Measurements from ENCODE around the gene TTLL9. TPM values are rescaled to one million over a fixed set of nuclear protein-coding genes. Genes with fewer than 3 reads are reported as not detected.

TTLL9 gene
- polyA plus RNA-seq, 1 donor from 2014 or later = not detected

- H3K36me3 Mint-ChIP-seq = peaks cover 1% of the 10 kb centered on the region
- H3K9me3 Mint-ChIP-seq = peaks cover 0 to 1% (median 0%) of the 10 kb centered on the region in 3 donors
- peaks cover 7% of the 10 kb centered on the region for H3K27me3 Mint-ChIP-seq
- no peak overlapping the region for H3K4me3 Mint-ChIP-seq
- H3K27ac Mint-ChIP-seq = no peak overlapping the region
- peaks cover 0 to 10% (median 5%) of the 10 kb centered on the region in 3 donors for H3K4me1 Mint-ChIP-seq
These were observed 5.2 kb downstream of the TTLL9 start for GRCh38 chr20:31875671-31876070.

- H3K4me1 Mint-ChIP-seq = peaks cover 0 to 9% (median 3%) of the 10 kb centered on the region in 3 donors
- H3K4me3 Mint-ChIP-seq = peak overlapping the region in 1 of 4 donors; percentile 38
- no peak overlapping the region for H3K27ac Mint-ChIP-seq
- H3K36me3 Mint-ChIP-seq = no peaks in the 10 kb centered on the region
- H3K27me3 Mint-ChIP-seq = no peaks in the 10 kb centered on the region
- H3K9me3 Mint-ChIP-seq = peaks cover 0 to 1% (median 0%) of the 10 kb centered on the region in 3 donors
These were observed 7.2 kb downstream of the TTLL9 start for GRCh38 chr20:31877684-31878083.

- H3K9me3 Mint-ChIP-seq = peaks cover 0 to 1% (median 0%) of the 10 kb centered on the region in 3 donors
- H3K27ac Mint-ChIP-seq = peak overlapping the region; percentile 87 to 94 (median 90)
- no peaks in the 10 kb centered on the region for H3K27me3 Mint-ChIP-seq
- H3K36me3 Mint-ChIP-seq = no peaks in the 10 kb centered on the region
- H3K4me3 Mint-ChIP-seq = peak overlapping the region; percentile 88 to 99 (median 94)
- H3K4me1 Mint-ChIP-seq = peaks cover 0 to 9% (median 3%) of the 10 kb centered on the region in 3 donors
These were observed 8.9 kb downstream of the TTLL9 start for GRCh38 chr20:31879143-31879987.

- H3K27me3 Mint-ChIP-seq = no peaks in the 10 kb centered on the region
- H3K27ac Mint-ChIP-seq = no peak overlapping the region
- peaks cover 0 to 9% (median 3%) of the 10 kb centered on the region in 3 donors for H3K4me1 Mint-ChIP-seq
- H3K4me3 Mint-ChIP-seq = peak overlapping the region in 2 of 4 donors; percentile 30 to 88
- no peaks in the 10 kb centered on the region for H3K36me3 Mint-ChIP-seq
- peaks cover 0 to 1% (median 0%) of the 10 kb centered on the region in 3 donors for H3K9me3 Mint-ChIP-seq
These were observed 11.5 kb downstream of the TTLL9 start for GRCh38 chr20:31881945-31882344.

GRCh38 chr20:31883829-31884228 is 13.4 kb downstream of the TTLL9 start:
- Mint-ChIP-seq H3K27me3 (no peaks in the 10 kb centered on the region), H3K27ac (no peak overlapping the region), H3K36me3 (no peaks in the 10 kb centered on the region), H3K4me3 (no peak overlapping the region), H3K4me1 (peaks cover 0 to 9% (median 3%) of the 10 kb centered on the region in 3 donors), H3K9me3 (peaks cover 0 to 1% (median 0%) of the 10 kb centered on the region in 3 donors)

- Mint-ChIP-seq H3K36me3 (no peaks in the 10 kb centered on the region), H3K4me1 (peaks cover 6 to 9% (median 7%) of the 10 kb centered on the region in 3 donors), H3K4me3 (no peak overlapping the region), H3K27me3 (peaks cover 2% of the 10 kb centered on the region), H3K9me3 (no peaks in the 10 kb centered on the region), H3K27ac (no peak overlapping the region)
These were observed 20.2 kb downstream of the TTLL9 start for GRCh38 chr20:31890646-31891045.

- peak overlapping the region; percentile 28 to 95 (median 87) for H3K27ac Mint-ChIP-seq
- H3K27me3 Mint-ChIP-seq = peaks cover 2% of the 10 kb centered on the region
- H3K36me3 Mint-ChIP-seq = peaks cover 3% of the 10 kb centered on the region
- H3K4me1 Mint-ChIP-seq = peaks cover 7 to 11% (median 8%) of the 10 kb centered on the region in 3 donors
- H3K4me3 Mint-ChIP-seq = peak overlapping the region in 3 of 4 donors; percentile 52 to 56 (median 56)
- H3K9me3 Mint-ChIP-seq = no peaks in the 10 kb centered on the region
These were observed 24.7 kb downstream of the TTLL9 start for GRCh38 chr20:31894980-31895675.

GRCh38 chr20:31896049-31896448 is 25.6 kb downstream of the TTLL9 start:
- Mint-ChIP-seq H3K4me3 (no peak overlapping the region), H3K4me1 (peaks cover 7 to 11% (median 7%) of the 10 kb centered on the region in 3 donors), H3K9me3 (no peaks in the 10 kb centered on the region), H3K36me3 (peaks cover 3% of the 10 kb centered on the region), H3K27me3 (no peaks in the 10 kb centered on the region), H3K27ac (peak overlapping the region in 2 of 3 donors; percentile 63 to 95)

- Mint-ChIP-seq H3K4me1 (peaks cover 7 to 11% (median 7%) of the 10 kb centered on the region in 3 donors), H3K27me3 (no peaks in the 10 kb centered on the region)
These were observed 27.1 kb downstream of the TTLL9 start for GRCh38 chr20:31897541-31897940.

GRCh38 chr20:31901615-31902014 is 31.2 kb downstream of the TTLL9 start:
- no peak overlapping the region for H3K27ac Mint-ChIP-seq
- peaks cover 3% of the 10 kb centered on the region for H3K36me3 Mint-ChIP-seq
- H3K27me3 Mint-ChIP-seq = no peaks in the 10 kb centered on the region
- H3K4me1 Mint-ChIP-seq = peaks cover 0 to 5% (median 2%) of the 10 kb centered on the region in 3 donors
- no peak overlapping the region for H3K4me3 Mint-ChIP-seq
- no peaks in the 10 kb centered on the region for H3K9me3 Mint-ChIP-seq

More at GRCh38 chr20:31897541-31897940, 27.1 kb downstream of the TTLL9 start:
- H3K36me3 Mint-ChIP-seq = peaks cover 3% of the 10 kb centered on the region
- H3K27ac Mint-ChIP-seq = peak overlapping the region in 2 of 3 donors; percentile 32 to 83
- no peak overlapping the region for H3K4me3 Mint-ChIP-seq
- no peaks in the 10 kb centered on the region for H3K9me3 Mint-ChIP-seq

GRCh38 chr20:31903627-31904386 is 33.4 kb downstream of the TTLL9 start:
- Mint-ChIP-seq H3K4me1 (peaks cover 0 to 2% (median 0%) of the 10 kb centered on the region in 3 donors), H3K27ac (no peak overlapping the region), H3K4me3 (no peak overlapping the region), H3K9me3 (no peaks in the 10 kb centered on the region), H3K27me3 (peaks cover 1% of the 10 kb centered on the region), H3K36me3 (peaks cover 2% of the 10 kb centered on the region)

- no peaks in the 10 kb centered on the region for H3K36me3 Mint-ChIP-seq
- H3K9me3 Mint-ChIP-seq = no peaks in the 10 kb centered on the region
- peaks cover 0 to 2% (median 0%) of the 10 kb centered on the region in 3 donors for H3K4me1 Mint-ChIP-seq
- no peak overlapping the region for H3K4me3 Mint-ChIP-seq
- peaks cover 1% of the 10 kb centered on the region for H3K27me3 Mint-ChIP-seq
- no peak overlapping the region for H3K27ac Mint-ChIP-seq
These were observed 35.6 kb downstream of the TTLL9 start for GRCh38 chr20:31906001-31906400.

GRCh38 chr20:31907046-31907445 is 36.6 kb downstream of the TTLL9 start:
- no peaks in the 10 kb centered on the region for H3K36me3 Mint-ChIP-seq
- peaks cover 0 to 2% (median 0%) of the 10 kb centered on the region in 3 donors for H3K4me1 Mint-ChIP-seq
- no peaks in the 10 kb centered on the region for H3K9me3 Mint-ChIP-seq

GRCh38 chr20:31908016-31908415 is 37.6 kb downstream of the TTLL9 start:
- Mint-ChIP-seq H3K4me1 (peaks cover 0 to 2% (median 0%) of the 10 kb centered on the region in 3 donors), H3K9me3 (no peaks in the 10 kb centered on the region), H3K27ac (no peak overlapping the region), H3K4me3 (peak overlapping the region in 1 of 4 donors; percentile 39), H3K36me3 (no peaks in the 10 kb centered on the region), H3K27me3 (peaks cover 1% of the 10 kb centered on the region)

More at GRCh38 chr20:31907046-31907445, 36.6 kb downstream of the TTLL9 start:
- peaks cover 1% of the 10 kb centered on the region for H3K27me3 Mint-ChIP-seq
- no peak overlapping the region for H3K4me3 Mint-ChIP-seq
- H3K27ac Mint-ChIP-seq = no peak overlapping the region

All from IgD-negative memory B cell (primary cell).